CD4-positive, CD25-positive, alpha-beta regulatory T cell (primary cell): ENCODE results near the gene TRIO. TPM values are rescaled to one million over a fixed set of nuclear protein-coding genes. Genes with fewer than 3 reads are reported as not detected.

Experiments
- ATAC-seq, 2 donors: fragments of 150-1000 bp; cut with Tn5 transposase; one replicate each; pipeline ENCODE4 v1.10.0; 2021; ENCODE audit warnings: low read depth in 2 of 2, moderate number of reproducible peaks in 2 of 2, moderate library complexity in 1 of 2
- DNase-seq, 3 donors: peaks; one replicate each; pipeline versions ENCODE4 v3.0.0 to v3.0.0-alpha.2; 2012 to 2022; ENCODE audit warnings: mixed read lengths in 1 of 3
- H3K27ac ChIP-seq: one replicate; pipeline ENCODE4 v1.7.0; 2013; ENCODE audit warnings: mild to moderate bottlenecking, low read length; ENCODE audit not compliant: insufficient read depth, poor library complexity, severe bottlenecking
- H3K27me3 ChIP-seq: one replicate; pipeline ENCODE4 v1.7.0; 2013; ENCODE audit warnings: low read length; ENCODE audit not compliant: control insufficient read depth, insufficient read depth
- H3K36me3 ChIP-seq: one replicate; pipeline ENCODE4 v1.7.0; 2013; ENCODE audit warnings: mild to moderate bottlenecking, low read length, moderate library complexity; ENCODE audit not compliant: control insufficient read depth, insufficient read depth
- H3K4me1 ChIP-seq: 2 replicates; pipeline ENCODE4 v1.7.0; 2013; ENCODE audit warnings: mild to moderate bottlenecking, low read length; ENCODE audit not compliant: insufficient read depth, control insufficient read depth, poor library complexity, severe bottlenecking
- H3K4me3 ChIP-seq: one replicate; pipeline ENCODE4 v1.7.0; 2013; ENCODE audit warnings: low read depth, mild to moderate bottlenecking, low read length, moderate library complexity
- H3K9me3 ChIP-seq, 2 experiments: 1 replicate in 1 of 2; 2 replicates in 1 of 2; pipeline ENCODE4 v1.7.0; 2013; ENCODE audit warnings: low read length in 2 of 2, mild to moderate bottlenecking in 1 of 2, moderate library complexity in 1 of 2; ENCODE audit not compliant: control insufficient read depth in 2 of 2
- H3K27ac Mint-ChIP-seq, 3 donors: one replicate each; pipeline ENCODE4 v1.8.0; 2020 to 2022; ENCODE audit warnings: mild to moderate bottlenecking in 3 of 3, mixed read lengths in 3 of 3, moderate library complexity in 2 of 3
- H3K27me3 Mint-ChIP-seq: one replicate; pipeline ENCODE4 v1.8.0; 2022; ENCODE audit warnings: mild to moderate bottlenecking, mixed read lengths
- H3K36me3 Mint-ChIP-seq: one replicate; pipeline ENCODE4 v1.8.0; 2020; ENCODE audit warnings: mixed read lengths
- H3K4me1 Mint-ChIP-seq, 4 donors: one replicate each; pipeline ENCODE4 v1.8.0; 2020 to 2022; ENCODE audit warnings: mixed read lengths in 4 of 4, mild to moderate bottlenecking in 1 of 4
- H3K4me3 Mint-ChIP-seq, 4 donors: one replicate each; pipeline ENCODE4 v1.8.0; 2020 to 2022; ENCODE audit warnings: mild to moderate bottlenecking in 4 of 4, mixed read lengths in 4 of 4, moderate library complexity in 3 of 4
- H3K9me3 Mint-ChIP-seq, 7 donors: one replicate each; pipeline ENCODE4 v1.8.0; 2020 to 2022; ENCODE audit warnings: mixed read lengths in 7 of 7, mild to moderate bottlenecking in 3 of 7, moderate library complexity in 2 of 7
- polyA plus RNA-seq, 4 donors: library from polyadenylated mRNA; unstranded; fragments of 300-500 nt; fragmentation: Illumina TruSeq; gene quantifications; one replicate each; pipeline ENCODE4 v1.2.3, GENCODE V29; 2021
- total RNA-seq: library from RNA; stranded (reverse); gene quantifications from one replicate; pipeline ENCODE4 v1.2.3, GENCODE V29; 2022

Gene TRIO
- total and polyA plus RNA-seq, 5 donors from 2014 or later = 1.2 to 7.6 (median 1.8) TPM

GRCh38 chr5:14148890-14149671 is 5.9 kb downstream of the TRIO start:
- Mint-ChIP-seq H3K4me1 (peaks cover 0 to 11% (median 2%) of the 10 kb centered on the region in 4 donors), H3K27ac (no peak overlapping the region), H3K36me3 (no peaks in the 10 kb centered on the region), H3K4me3 (no peak overlapping the region), H3K27me3 (peaks cover 74% of the 10 kb centered on the region), H3K9me3 (peaks cover 0 to 4% (median 0%) of the 10 kb centered on the region in 7 donors)
- H3K27me3 ChIP-seq = peaks cover 14% of the 10 kb centered on the region
- H3K4me1 ChIP-seq = peaks cover 10% of the 10 kb centered on the region
- DNase-seq (no peak), ATAC-seq (no peak)
- H3K4me3 ChIP-seq = no peak overlapping the region
- H3K9me3 ChIP-seq = no peaks in the 10 kb centered on the region
- no peaks in the 10 kb centered on the region for H3K36me3 ChIP-seq
- H3K27ac ChIP-seq = no peak overlapping the region

GRCh38 chr5:14149672-14150274 is 6.6 kb downstream of the TRIO start:
- peaks cover 6% of the 10 kb centered on the region for H3K4me1 ChIP-seq
- H3K9me3 ChIP-seq = no peaks in the 10 kb centered on the region
- H3K4me3 Mint-ChIP-seq = no peak overlapping the region
- no peaks in the 10 kb centered on the region for H3K36me3 Mint-ChIP-seq
- DNase-seq (no peak), ATAC-seq (no peak)
- H3K27me3 Mint-ChIP-seq = peaks cover 73% of the 10 kb centered on the region
- peaks cover 0 to 8% (median 2%) of the 10 kb centered on the region in 4 donors for H3K4me1 Mint-ChIP-seq
- peaks cover 0 to 4% (median 0%) of the 10 kb centered on the region in 7 donors for H3K9me3 Mint-ChIP-seq
- no peak overlapping the region for H3K4me3 ChIP-seq
- H3K27me3 ChIP-seq = peaks cover 18% of the 10 kb centered on the region
- H3K27ac ChIP-seq = no peak overlapping the region
- H3K27ac Mint-ChIP-seq = no peak overlapping the region
- H3K36me3 ChIP-seq = no peaks in the 10 kb centered on the region

GRCh38 chr5:14151416-14151815 is 8.3 kb downstream of the TRIO start:
- Histone ChIP-seq H3K4me1 (no peaks in the 10 kb centered on the region), H3K27ac (no peak overlapping the region), H3K27me3 (peaks cover 12% of the 10 kb centered on the region), H3K9me3 (no peaks in the 10 kb centered on the region), H3K36me3 (no peaks in the 10 kb centered on the region), H3K4me3 (no peak overlapping the region)
- peaks cover 0 to 4% (median 0%) of the 10 kb centered on the region in 7 donors for H3K9me3 Mint-ChIP-seq
- ATAC-seq (no peak), DNase-seq (no peak)
- peaks cover 60% of the 10 kb centered on the region for H3K27me3 Mint-ChIP-seq
- H3K4me1 Mint-ChIP-seq = no peaks in the 10 kb centered on the region
- H3K4me3 Mint-ChIP-seq = no peak overlapping the region
- H3K27ac Mint-ChIP-seq = no peak overlapping the region
- no peaks in the 10 kb centered on the region for H3K36me3 Mint-ChIP-seq

GRCh38 chr5:14153071-14153864 is 10.1 kb downstream of the TRIO start:
- H3K4me3 Mint-ChIP-seq = no peak overlapping the region
- H3K36me3 Mint-ChIP-seq = no peaks in the 10 kb centered on the region
- no peaks in the 10 kb centered on the region for H3K9me3 ChIP-seq
- peaks cover 7% of the 10 kb centered on the region for H3K27me3 ChIP-seq
- no peaks in the 10 kb centered on the region for H3K36me3 ChIP-seq
- no peaks in the 10 kb centered on the region for H3K4me1 Mint-ChIP-seq
- H3K4me1 ChIP-seq = no peaks in the 10 kb centered on the region
- H3K27me3 Mint-ChIP-seq = peaks cover 42% of the 10 kb centered on the region
- H3K4me3 ChIP-seq = no peak overlapping the region
- H3K27ac ChIP-seq = no peak overlapping the region
- peaks cover 0 to 4% (median 0%) of the 10 kb centered on the region in 7 donors for H3K9me3 Mint-ChIP-seq
- DNase-seq = no peak
- no peak for ATAC-seq
- H3K27ac Mint-ChIP-seq = no peak overlapping the region

GRCh38 chr5:14153932-14154731 is 11.0 kb downstream of the TRIO start:
- no peak overlapping the region for H3K27ac ChIP-seq
- no peak overlapping the region for H3K4me3 ChIP-seq
- Mint-ChIP-seq H3K4me3 (no peak overlapping the region), H3K27me3 (peaks cover 37% of the 10 kb centered on the region), H3K4me1 (no peaks in the 10 kb centered on the region), H3K27ac (no peak overlapping the region), H3K9me3 (peaks cover 0 to 2% (median 0%) of the 10 kb centered on the region in 7 donors), H3K36me3 (no peaks in the 10 kb centered on the region)
- ATAC-seq (peak in 1 of 2 donors; percentile 28), DNase-seq (no peak)
- H3K36me3 ChIP-seq = no peaks in the 10 kb centered on the region
- no peaks in the 10 kb centered on the region for H3K9me3 ChIP-seq
- H3K4me1 ChIP-seq = no peaks in the 10 kb centered on the region
- H3K27me3 ChIP-seq = peaks cover 7% of the 10 kb centered on the region

- Mint-ChIP-seq H3K27ac (no peak overlapping the region), H3K36me3 (no peaks in the 10 kb centered on the region), H3K4me3 (no peak overlapping the region), H3K4me1 (peaks cover 0 to 2% (median 0%) of the 10 kb centered on the region in 4 donors), H3K9me3 (peaks cover 0 to 2% (median 0%) of the 10 kb centered on the region in 7 donors), H3K27me3 (peaks cover 28% of the 10 kb centered on the region)
- no peak overlapping the region for H3K4me3 ChIP-seq
- DNase-seq = no peak
- no peaks in the 10 kb centered on the region for H3K36me3 ChIP-seq
- ATAC-seq = no peak
- peaks cover 7% of the 10 kb centered on the region for H3K27me3 ChIP-seq
- no peak overlapping the region for H3K27ac ChIP-seq
- H3K4me1 ChIP-seq = no peaks in the 10 kb centered on the region
- no peaks in the 10 kb centered on the region for H3K9me3 ChIP-seq
These were observed 11.9 kb downstream of the TRIO start for GRCh38 chr5:14155075-14155474.

- no peak overlapping the region for H3K4me3 ChIP-seq
- no peaks in the 10 kb centered on the region for H3K36me3 ChIP-seq
- ATAC-seq (no peak), DNase-seq (no peak)
- peaks cover 7% of the 10 kb centered on the region for H3K27me3 ChIP-seq
- Mint-ChIP-seq H3K27me3 (peaks cover 22% of the 10 kb centered on the region), H3K36me3 (no peaks in the 10 kb centered on the region), H3K4me3 (no peak overlapping the region), H3K9me3 (peaks cover 0 to 5% (median 0%) of the 10 kb centered on the region in 7 donors), H3K27ac (no peak overlapping the region), H3K4me1 (peaks cover 0 to 2% (median 0%) of the 10 kb centered on the region in 4 donors)
- no peak overlapping the region for H3K27ac ChIP-seq
- H3K9me3 ChIP-seq = no peaks in the 10 kb centered on the region
- no peaks in the 10 kb centered on the region for H3K4me1 ChIP-seq
These were observed 12.6 kb downstream of the TRIO start for GRCh38 chr5:14155739-14156138.
